ENCODE data around the gene TRAPPC10.
A peak's percentile ranks its signal among the peaks of the same experiment; 100 is the strongest.

The TRAPPC10 gene

GRCh38 chr21:43973634-43973955 is 38.5 kb upstream of the TRAPPC10 start:
- H3K36me3 ChIP-seq (ENCODE audit: control insufficient read depth, low read depth, low read length) = no peaks in the 10 kb centered on the region
- no peaks in the 10 kb centered on the region for H3K4me1 ChIP-seq (ENCODE audit: control insufficient read depth, low read depth, low read length)
- no peak overlapping the region for H3K9ac ChIP-seq (ENCODE audit: low read length)
- H3K4me3 ChIP-seq (ENCODE audit: low read length) = no peak overlapping the region
- no peaks in the 10 kb centered on the region for H3K9me3 ChIP-seq (ENCODE audit: control insufficient read depth, low read depth, low read length)
- H3K27ac ChIP-seq (ENCODE audit: low read length) = no peak overlapping the region
- H3K27me3 ChIP-seq (ENCODE audit: control insufficient read depth, insufficient read depth, low read length) = no peaks in the 10 kb centered on the region

- H3K9me3 ChIP-seq (ENCODE audit: control insufficient read depth, low read depth, low read length) = no peaks in the 10 kb centered on the region
- H3K36me3 ChIP-seq (ENCODE audit: control insufficient read depth, low read depth, low read length) = no peaks in the 10 kb centered on the region
- no peaks in the 10 kb centered on the region for H3K4me1 ChIP-seq (ENCODE audit: control insufficient read depth, low read depth, low read length)
- H3K9ac ChIP-seq (ENCODE audit: low read length) = no peak overlapping the region
- H3K27me3 ChIP-seq (ENCODE audit: control insufficient read depth, insufficient read depth, low read length) = no peaks in the 10 kb centered on the region
- H3K27ac ChIP-seq (ENCODE audit: low read length) = no peak overlapping the region
- H3K4me3 ChIP-seq (ENCODE audit: low read length) = no peak overlapping the region
Measured at GRCh38 chr21:43974791-43975468, 37.2 kb upstream of the TRAPPC10 start.

DNA sequence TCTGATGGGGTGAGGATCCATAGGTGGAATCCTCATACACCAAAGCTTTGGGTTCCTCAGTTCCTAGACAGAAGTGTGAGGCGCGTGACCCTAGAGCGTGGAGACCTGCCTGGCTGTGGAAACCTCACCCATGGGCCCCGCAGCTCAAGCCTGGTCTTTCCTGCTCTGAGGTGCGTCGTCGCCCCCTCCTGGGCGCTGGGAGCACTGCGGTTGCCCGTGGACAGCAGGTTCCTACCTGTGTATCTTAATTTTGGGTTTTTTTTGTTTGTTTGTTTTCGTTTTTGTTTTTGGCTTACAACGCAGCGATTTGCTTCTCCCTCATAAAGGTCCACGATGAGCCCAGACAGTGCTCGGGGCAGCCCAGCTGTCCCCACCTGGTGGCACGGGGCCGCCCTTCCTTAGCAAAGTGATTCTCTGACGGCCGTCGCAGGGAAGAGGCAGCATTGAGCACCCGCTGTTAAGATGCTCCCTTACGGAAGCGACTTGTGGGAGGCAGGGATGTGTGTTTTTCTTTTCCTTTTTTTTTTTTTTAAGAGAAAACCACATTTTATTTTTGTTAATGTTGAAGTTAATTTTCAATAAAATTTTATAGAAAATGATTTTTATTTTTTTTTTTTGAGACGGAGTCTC is 36.5 kb upstream of the TRAPPC10 start:
- no peak overlapping the region for H3K9ac ChIP-seq (ENCODE audit: low read length)
- H3K4me1 ChIP-seq (ENCODE audit: control insufficient read depth, low read depth, low read length) = no peaks in the 10 kb centered on the region
- H3K9me3 ChIP-seq (ENCODE audit: control insufficient read depth, low read depth, low read length) = no peaks in the 10 kb centered on the region
- H3K36me3 ChIP-seq (ENCODE audit: control insufficient read depth, low read depth, low read length) = no peaks in the 10 kb centered on the region
- no peaks in the 10 kb centered on the region for H3K27me3 ChIP-seq (ENCODE audit: control insufficient read depth, insufficient read depth, low read length)
- peak overlapping the region; percentile 49 for H3K4me3 ChIP-seq (ENCODE audit: low read length)
- H3K27ac ChIP-seq (ENCODE audit: low read length) = no peak overlapping the region

- Histone ChIP-seq H3K36me3 (ENCODE audit: control insufficient read depth, low read depth, low read length) (no peaks in the 10 kb centered on the region), H3K27ac (ENCODE audit: low read length) (no peak overlapping the region), H3K4me1 (ENCODE audit: control insufficient read depth, low read depth, low read length) (no peaks in the 10 kb centered on the region)
Measured at GRCh38 chr21:43976661-43977060, 35.4 kb upstream of the TRAPPC10 start.

DNA sequence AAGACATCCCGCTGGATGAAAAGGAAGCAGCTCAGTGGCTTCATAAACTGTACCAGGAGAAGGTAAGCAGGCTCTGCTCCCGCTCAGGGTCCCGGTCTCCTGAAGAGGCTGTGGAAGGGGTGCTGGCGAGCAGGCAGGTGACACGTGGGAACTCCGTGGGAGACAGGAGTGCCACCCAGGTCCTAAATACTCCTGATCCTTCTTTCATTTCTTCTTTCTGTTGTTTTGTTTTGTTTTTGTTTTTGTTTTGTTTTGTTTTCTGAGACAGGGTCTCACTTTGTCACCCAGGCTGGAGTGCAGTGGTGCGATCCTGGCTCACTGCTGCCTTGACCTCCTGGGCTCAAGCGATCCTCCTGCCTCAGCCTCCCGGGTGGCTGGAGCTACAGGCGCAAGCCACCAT is 34.0 kb upstream of the TRAPPC10 start:
- H3K36me3 ChIP-seq (ENCODE audit: control insufficient read depth, low read depth, low read length) = no peaks in the 10 kb centered on the region
- no peak overlapping the region for H3K9ac ChIP-seq (ENCODE audit: low read length)
- no peaks in the 10 kb centered on the region for H3K9me3 ChIP-seq (ENCODE audit: control insufficient read depth, low read depth, low read length)
- no peak overlapping the region for H3K4me3 ChIP-seq (ENCODE audit: low read length)
- H3K27ac ChIP-seq (ENCODE audit: low read length) = no peak overlapping the region
- H3K4me1 ChIP-seq (ENCODE audit: control insufficient read depth, low read depth, low read length) = no peaks in the 10 kb centered on the region
- H3K27me3 ChIP-seq (ENCODE audit: control insufficient read depth, insufficient read depth, low read length) = no peaks in the 10 kb centered on the region

More at GRCh38 chr21:43976661-43977060, 35.4 kb upstream of the TRAPPC10 start:
- H3K27me3 ChIP-seq (ENCODE audit: control insufficient read depth, insufficient read depth, low read length) = no peaks in the 10 kb centered on the region
- H3K9me3 ChIP-seq (ENCODE audit: control insufficient read depth, low read depth, low read length) = no peaks in the 10 kb centered on the region
- H3K9ac ChIP-seq (ENCODE audit: low read length) = no peak overlapping the region
- H3K4me3 ChIP-seq (ENCODE audit: low read length) = no peak overlapping the region

- Histone ChIP-seq H3K27ac (ENCODE audit: low read length) (no peak overlapping the region), H3K9ac (ENCODE audit: low read length) (no peak overlapping the region), H3K4me1 (ENCODE audit: control insufficient read depth, low read depth, low read length) (no peaks in the 10 kb centered on the region)
Measured at GRCh38 chr21:43979654-43980053, 32.5 kb upstream of the TRAPPC10 start.

GRCh38 chr21:43981151-43981870 is 30.8 kb upstream of the TRAPPC10 start:
- H3K9ac ChIP-seq (ENCODE audit: low read length) = no peak overlapping the region
- H3K9me3 ChIP-seq (ENCODE audit: control insufficient read depth, low read depth, low read length) = no peaks in the 10 kb centered on the region
- H3K36me3 ChIP-seq (ENCODE audit: control insufficient read depth, low read depth, low read length) = no peaks in the 10 kb centered on the region
- H3K4me3 ChIP-seq (ENCODE audit: low read length) = no peak overlapping the region
- peaks cover 7% of the 10 kb centered on the region for H3K4me1 ChIP-seq (ENCODE audit: control insufficient read depth, low read depth, low read length)
- peaks cover under 1% of the 10 kb centered on the region for H3K27me3 ChIP-seq (ENCODE audit: control insufficient read depth, insufficient read depth, low read length)
- no peak overlapping the region for H3K27ac ChIP-seq (ENCODE audit: low read length)

More at GRCh38 chr21:43979654-43980053, 32.5 kb upstream of the TRAPPC10 start:
- H3K9me3 ChIP-seq (ENCODE audit: control insufficient read depth, low read depth, low read length) = no peaks in the 10 kb centered on the region
- H3K36me3 ChIP-seq (ENCODE audit: control insufficient read depth, low read depth, low read length) = no peaks in the 10 kb centered on the region
- H3K4me3 ChIP-seq (ENCODE audit: low read length) = no peak overlapping the region
- no peaks in the 10 kb centered on the region for H3K27me3 ChIP-seq (ENCODE audit: control insufficient read depth, insufficient read depth, low read length)

DNA sequence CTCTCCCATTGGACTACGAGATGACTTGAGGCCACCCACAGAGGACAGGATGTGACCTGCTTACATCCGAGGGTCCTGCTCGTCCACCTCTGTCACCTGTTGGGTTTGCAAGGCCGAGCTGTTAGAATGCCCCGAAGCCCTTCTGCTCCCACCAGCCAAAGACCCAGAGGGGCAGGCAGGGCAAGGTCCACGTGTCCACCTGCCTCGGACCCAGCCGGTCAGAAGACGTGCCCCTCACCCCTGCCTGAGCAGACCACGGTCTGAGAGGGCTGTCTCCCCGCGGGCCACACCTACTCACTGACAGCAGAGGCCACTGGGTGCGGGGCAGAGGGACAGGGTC is 30.3 kb upstream of the TRAPPC10 start:
- Histone ChIP-seq H3K27ac (ENCODE audit: low read length) (no peak overlapping the region), H3K9ac (ENCODE audit: low read length) (no peak overlapping the region), H3K4me3 (ENCODE audit: low read length) (no peak overlapping the region), H3K4me1 (ENCODE audit: control insufficient read depth, low read depth, low read length) (peaks cover 8% of the 10 kb centered on the region), H3K9me3 (ENCODE audit: control insufficient read depth, low read depth, low read length) (no peaks in the 10 kb centered on the region), H3K36me3 (ENCODE audit: control insufficient read depth, low read depth, low read length) (no peaks in the 10 kb centered on the region), H3K27me3 (ENCODE audit: control insufficient read depth, insufficient read depth, low read length) (peaks cover 5% of the 10 kb centered on the region)

DNA sequence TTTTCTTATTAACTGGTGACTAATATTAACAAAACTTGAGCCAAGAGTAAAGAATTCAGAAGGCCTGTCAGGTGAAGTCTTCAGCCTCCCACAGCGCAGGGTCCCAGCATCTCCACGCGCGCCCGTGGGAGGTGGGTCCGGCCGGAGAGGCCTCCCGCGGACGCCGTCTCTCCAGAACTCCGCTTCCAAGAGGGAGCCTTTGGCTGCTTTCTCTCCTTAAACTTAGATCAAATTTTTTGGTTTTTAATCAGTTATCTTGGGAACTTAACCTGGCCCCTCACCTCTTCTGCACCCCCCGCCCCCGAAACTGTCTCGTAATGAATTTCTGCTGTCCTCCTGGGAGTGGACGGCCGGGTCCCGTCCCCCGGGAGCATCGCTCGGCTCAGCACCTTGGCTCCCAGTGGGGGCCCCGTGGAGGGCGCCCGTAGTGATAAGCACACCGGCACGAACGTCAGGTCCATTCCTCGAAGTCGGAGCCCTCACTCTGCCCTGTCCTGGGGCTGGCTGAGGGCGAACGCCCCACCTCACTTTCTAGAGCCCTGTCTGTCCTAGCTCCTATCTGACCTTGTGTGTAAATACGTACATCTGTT is 29.5 kb upstream of the TRAPPC10 start:
- Histone ChIP-seq H3K9me3 (ENCODE audit: control insufficient read depth, low read depth, low read length) (no peaks in the 10 kb centered on the region), H3K9ac (ENCODE audit: low read length) (no peak overlapping the region), H3K36me3 (ENCODE audit: control insufficient read depth, low read depth, low read length) (no peaks in the 10 kb centered on the region), H3K27me3 (ENCODE audit: control insufficient read depth, insufficient read depth, low read length) (peaks cover 6% of the 10 kb centered on the region), H3K27ac (ENCODE audit: low read length) (no peak overlapping the region), H3K4me3 (ENCODE audit: low read length) (no peak overlapping the region), H3K4me1 (ENCODE audit: control insufficient read depth, low read depth, low read length) (peaks cover 8% of the 10 kb centered on the region)

GRCh38 chr21:43983390-43983789 is 28.7 kb upstream of the TRAPPC10 start:
- Histone ChIP-seq H3K27me3 (ENCODE audit: control insufficient read depth, insufficient read depth, low read length) (peaks cover 6% of the 10 kb centered on the region), H3K27ac (ENCODE audit: low read length) (no peak overlapping the region), H3K4me3 (ENCODE audit: low read length) (no peak overlapping the region), H3K4me1 (ENCODE audit: control insufficient read depth, low read depth, low read length) (peaks cover 8% of the 10 kb centered on the region), H3K36me3 (ENCODE audit: control insufficient read depth, low read depth, low read length) (no peaks in the 10 kb centered on the region), H3K9me3 (ENCODE audit: control insufficient read depth, low read depth, low read length) (no peaks in the 10 kb centered on the region), H3K9ac (ENCODE audit: low read length) (no peak overlapping the region)

DNA sequence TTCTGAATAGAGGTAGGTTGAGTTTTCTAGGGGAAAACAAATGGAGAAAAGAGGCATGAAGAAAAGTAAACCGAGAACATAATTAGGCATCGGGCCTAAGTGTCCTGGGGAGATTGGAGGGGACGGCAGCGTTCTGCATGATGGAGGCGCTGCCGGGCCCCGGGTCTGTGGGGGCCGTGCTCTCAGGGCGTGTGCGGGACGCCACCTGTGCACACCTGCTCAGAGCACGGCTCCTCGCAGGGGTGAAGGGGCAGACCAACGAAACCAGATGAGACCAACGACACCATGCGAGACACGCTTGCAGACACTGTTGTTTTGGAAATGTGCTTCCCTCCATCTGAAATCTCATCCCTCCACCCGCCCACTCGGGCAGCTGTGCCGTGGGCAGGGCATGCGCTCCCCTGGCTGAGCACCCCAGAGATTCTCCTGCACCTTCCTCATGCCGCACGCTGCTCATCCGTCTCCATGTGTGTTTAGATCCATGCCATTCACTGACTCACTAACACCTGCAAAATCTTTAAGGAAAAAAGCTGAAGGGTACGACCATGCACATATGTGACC is 28.2 kb upstream of the TRAPPC10 start:
- Histone ChIP-seq H3K27ac (ENCODE audit: low read length) (no peak overlapping the region), H3K9ac (ENCODE audit: low read length) (no peak overlapping the region), H3K9me3 (ENCODE audit: control insufficient read depth, low read depth, low read length) (no peaks in the 10 kb centered on the region), H3K4me3 (ENCODE audit: low read length) (no peak overlapping the region), H3K27me3 (ENCODE audit: control insufficient read depth, insufficient read depth, low read length) (peaks cover 6% of the 10 kb centered on the region), H3K36me3 (ENCODE audit: control insufficient read depth, low read depth, low read length) (no peaks in the 10 kb centered on the region), H3K4me1 (ENCODE audit: control insufficient read depth, low read depth, low read length) (peaks cover 8% of the 10 kb centered on the region)

Measured in iPS-18a (cell line).